CD4-positive, alpha-beta T cell treated with Interferon alpha-2 for 1 hour (primary cell): ENCODE data around the gene ZBTB48.
A peak's percentile ranks its signal among the peaks of the same experiment; 100 is the strongest.

Source experiments
- DNase-seq, 2 donors: peaks; one replicate each; pipeline ENCODE4 v3.0.0-alpha.2; 2020 to 2022

ZBTB48 gene

GRCh38 chr1:6574025-6574620, 5.7 kb upstream of the ZBTB48 start:
- DNase-seq = no peak

GRCh38 chr1:6574818-6575217, 5.0 kb upstream of the ZBTB48 start:
- DNase-seq = no peak

GRCh38 chr1:6577831-6578525, 1.8 kb upstream of the ZBTB48 start:
- DNase-seq = no peak

- DNase-seq = no peak
Observed at GRCh38 chr1:6578624-6579373, 995 bp upstream of the ZBTB48 start.

GRCh38 chr1:6580119-6580592, 362 bp downstream of the ZBTB48 start:
- DNase-seq = no peak

GRCh38 chr1:6580593-6581409, 1.0 kb downstream of the ZBTB48 start:
- no peak for DNase-seq

- peak in 1 of 2 donors; percentile 46 for DNase-seq
Observed at GRCh38 chr1:6581561-6582305, 1.9 kb downstream of the ZBTB48 start.

- no peak for DNase-seq
Observed at GRCh38 chr1:6582370-6582769, 2.6 kb downstream of the ZBTB48 start.

GRCh38 chr1:6584126-6585080, 4.6 kb downstream of the ZBTB48 start:
- no peak for DNase-seq

- no peak for DNase-seq
Observed at GRCh38 chr1:6585081-6585722, 5.4 kb downstream of the ZBTB48 start.

- no peak for DNase-seq
Observed at GRCh38 chr1:6585841-6586240, 6.0 kb downstream of the ZBTB48 start.

GRCh38 chr1:6586404-6586816, 6.6 kb downstream of the ZBTB48 start:
- DNase-seq = no peak

- DNase-seq = no peak
Observed at GRCh38 chr1:6587261-6588005, 7.6 kb downstream of the ZBTB48 start.

- no peak for DNase-seq
Observed at GRCh38 chr1:6588128-6588892, 8.5 kb downstream of the ZBTB48 start.

- no peak for DNase-seq
Observed at GRCh38 chr1:6588893-6589520, 9.2 kb downstream of the ZBTB48 start.

- no peak for DNase-seq
Observed at GRCh38 chr1:6590046-6590445, 10.3 kb downstream of the ZBTB48 start.

- DNase-seq = no peak
Observed at GRCh38 chr1:6591222-6591621, 11.4 kb downstream of the ZBTB48 start.

GRCh38 chr1:6591644-6592043, 11.8 kb downstream of the ZBTB48 start:
- no peak for DNase-seq

- DNase-seq = no peak
Observed at GRCh38 chr1:6592441-6592840, 12.6 kb downstream of the ZBTB48 start.
